ENCODE data around the gene EEFSEC.

- TF ChIP-seq POLR2A (IDR thresholded peaks at IDR 0.05), result no peak
- TF ChIP-seq CTCF (IDR thresholded peaks at IDR 0.05), result no peak
- no peak for TF ChIP-seq POLR2AphosphoS5 (IDR thresholded peaks at IDR 0.05; ENCODE audit: insufficient read depth in 1 of 2, low read depth in 1 of 2)
These were observed 113.2 kb downstream of the EEFSEC start for GRCh38 chr3:128266453-128266852.
